HL-60 (cell line): ENCODE data around the gene CBY1.

Source experiments
- DNase-seq, 2 experiments: peaks; one replicate each; pipeline ENCODE4 v3.0.0-alpha.2; 2010 to 2020; ENCODE audit warnings: low read depth in 1 of 2, low spot score in 1 of 2
- H3K27ac ChIP-seq: fragments of 250-450 bp; sonication (Bioruptor Pico); replicated peaks from 2 replicates; pipeline ENCODE4 v1.5.1; 2020; ENCODE audit warnings: mild to moderate bottlenecking, moderate library complexity
- H3K27me3 ChIP-seq: fragments of 250-450 bp; sonication (Bioruptor Pico); 2 replicates; pipeline ENCODE4 v1.5.1; 2021; ENCODE audit warnings: mild to moderate bottlenecking, moderate library complexity; ENCODE audit not compliant: insufficient read depth, poor library complexity, severe bottlenecking
- H3K4me3 ChIP-seq: replicated peaks from 2 replicates; pipeline ENCODE4 v1.5.1; 2011; ENCODE audit warnings: mild to moderate bottlenecking, control low read depth, low read length; ENCODE audit not compliant: insufficient read depth
- GABPA ChIP-seq: IDR thresholded peaks from 2 replicates; pipeline ENCODE4 v1.6.1; 2012; ENCODE audit warnings: low read depth
- POLR2AphosphoS5 ChIP-seq: IDR thresholded peaks from 2 replicates; pipeline ENCODE4 v1.6.1; 2012; ENCODE audit warnings: low read depth
- SPI1 ChIP-seq: IDR thresholded peaks from 2 replicates; pipeline ENCODE4 v1.6.1; 2012; ENCODE audit warnings: low read depth, mild to moderate bottlenecking, borderline replicate concordance
- TF ChIP-seq, protein P1 (sequence below): IDR thresholded peaks from 2 replicates; pipeline ENCODE4 v1.6.1; 2012; ENCODE audit warnings: low read depth; ENCODE audit not compliant: insufficient replicate concordance
- TF ChIP-seq, protein P2 (sequence below): IDR thresholded peaks from one replicate; pipeline ENCODE4 v1.5.1; 2011; ENCODE audit warnings: low read length, control low read depth, inconsistent platforms; ENCODE audit not compliant: insufficient read depth

CBY1 gene

DNA sequence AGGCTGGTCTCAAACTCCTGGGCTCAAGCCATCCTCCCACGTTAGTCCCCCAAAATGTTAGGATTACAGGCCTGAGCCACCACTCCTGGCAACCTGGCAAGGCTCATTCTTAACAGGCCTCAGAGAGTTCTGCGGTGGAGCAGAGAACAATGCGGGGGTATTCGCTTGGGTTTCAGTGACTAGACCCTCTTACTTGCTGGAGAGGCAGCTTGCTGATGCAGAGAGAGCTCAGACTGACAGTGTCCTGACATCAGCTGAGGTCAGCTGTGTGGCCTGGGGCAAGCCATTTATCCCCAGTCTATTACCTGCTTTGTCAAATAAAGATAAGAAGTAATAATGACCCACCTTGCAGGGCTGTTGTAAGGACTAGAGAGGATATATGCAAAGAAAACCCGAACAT, 46.2 kb upstream of the CBY1 start:
- no peaks in the 10 kb centered on the region for H3K27me3 ChIP-seq
- no peak overlapping the region for H3K27ac ChIP-seq
- TF ChIP-seq, protein P1, sequence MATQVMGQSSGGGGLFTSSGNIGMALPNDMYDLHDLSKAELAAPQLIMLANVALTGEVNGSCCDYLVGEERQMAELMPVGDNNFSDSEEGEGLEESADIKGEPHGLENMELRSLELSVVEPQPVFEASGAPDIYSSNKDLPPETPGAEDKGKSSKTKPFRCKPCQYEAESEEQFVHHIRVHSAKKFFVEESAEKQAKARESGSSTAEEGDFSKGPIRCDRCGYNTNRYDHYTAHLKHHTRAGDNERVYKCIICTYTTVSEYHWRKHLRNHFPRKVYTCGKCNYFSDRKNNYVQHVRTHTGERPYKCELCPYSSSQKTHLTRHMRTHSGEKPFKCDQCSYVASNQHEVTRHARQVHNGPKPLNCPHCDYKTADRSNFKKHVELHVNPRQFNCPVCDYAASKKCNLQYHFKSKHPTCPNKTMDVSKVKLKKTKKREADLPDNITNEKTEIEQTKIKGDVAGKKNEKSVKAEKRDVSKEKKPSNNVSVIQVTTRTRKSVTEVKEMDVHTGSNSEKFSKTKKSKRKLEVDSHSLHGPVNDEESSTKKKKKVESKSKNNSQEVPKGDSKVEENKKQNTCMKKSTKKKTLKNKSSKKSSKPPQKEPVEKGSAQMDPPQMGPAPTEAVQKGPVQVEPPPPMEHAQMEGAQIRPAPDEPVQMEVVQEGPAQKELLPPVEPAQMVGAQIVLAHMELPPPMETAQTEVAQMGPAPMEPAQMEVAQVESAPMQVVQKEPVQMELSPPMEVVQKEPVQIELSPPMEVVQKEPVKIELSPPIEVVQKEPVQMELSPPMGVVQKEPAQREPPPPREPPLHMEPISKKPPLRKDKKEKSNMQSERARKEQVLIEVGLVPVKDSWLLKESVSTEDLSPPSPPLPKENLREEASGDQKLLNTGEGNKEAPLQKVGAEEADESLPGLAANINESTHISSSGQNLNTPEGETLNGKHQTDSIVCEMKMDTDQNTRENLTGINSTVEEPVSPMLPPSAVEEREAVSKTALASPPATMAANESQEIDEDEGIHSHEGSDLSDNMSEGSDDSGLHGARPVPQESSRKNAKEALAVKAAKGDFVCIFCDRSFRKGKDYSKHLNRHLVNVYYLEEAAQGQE: no peak
- TF ChIP-seq SPI1 (no peak), GABPA (no peak), POLR2AphosphoS5 (no peak)
- TF ChIP-seq, protein P2, sequence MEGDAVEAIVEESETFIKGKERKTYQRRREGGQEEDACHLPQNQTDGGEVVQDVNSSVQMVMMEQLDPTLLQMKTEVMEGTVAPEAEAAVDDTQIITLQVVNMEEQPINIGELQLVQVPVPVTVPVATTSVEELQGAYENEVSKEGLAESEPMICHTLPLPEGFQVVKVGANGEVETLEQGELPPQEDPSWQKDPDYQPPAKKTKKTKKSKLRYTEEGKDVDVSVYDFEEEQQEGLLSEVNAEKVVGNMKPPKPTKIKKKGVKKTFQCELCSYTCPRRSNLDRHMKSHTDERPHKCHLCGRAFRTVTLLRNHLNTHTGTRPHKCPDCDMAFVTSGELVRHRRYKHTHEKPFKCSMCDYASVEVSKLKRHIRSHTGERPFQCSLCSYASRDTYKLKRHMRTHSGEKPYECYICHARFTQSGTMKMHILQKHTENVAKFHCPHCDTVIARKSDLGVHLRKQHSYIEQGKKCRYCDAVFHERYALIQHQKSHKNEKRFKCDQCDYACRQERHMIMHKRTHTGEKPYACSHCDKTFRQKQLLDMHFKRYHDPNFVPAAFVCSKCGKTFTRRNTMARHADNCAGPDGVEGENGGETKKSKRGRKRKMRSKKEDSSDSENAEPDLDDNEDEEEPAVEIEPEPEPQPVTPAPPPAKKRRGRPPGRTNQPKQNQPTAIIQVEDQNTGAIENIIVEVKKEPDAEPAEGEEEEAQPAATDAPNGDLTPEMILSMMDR: no peak

DNA sequence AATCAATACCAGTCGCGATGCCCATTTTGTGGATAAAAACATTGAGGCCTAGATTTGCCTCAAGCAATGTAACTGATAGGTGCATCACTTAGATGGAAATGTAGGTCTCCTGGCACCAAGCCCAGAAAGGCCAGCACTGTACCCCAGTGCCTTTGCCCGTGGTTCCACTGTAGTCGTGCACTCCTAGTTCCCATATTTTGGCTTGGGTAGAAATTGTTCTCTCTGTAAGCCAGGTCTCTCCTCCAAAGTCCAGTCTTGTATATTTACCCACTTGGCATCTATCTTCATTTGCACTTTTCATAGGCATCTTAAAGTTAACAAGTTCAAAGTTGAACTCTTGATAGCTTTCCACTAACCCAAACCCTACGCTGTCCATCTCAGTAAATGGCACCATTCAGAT, 44.9 kb upstream of the CBY1 start:
- H3K4me3 ChIP-seq: no peak overlapping the region
- no peak for TF ChIP-seq POLR2AphosphoS5
- TF ChIP-seq, protein P1: no peak
- TF ChIP-seq SPI1: no peak
- no peak for TF ChIP-seq GABPA
- no peak overlapping the region for H3K27ac ChIP-seq
- no peaks in the 10 kb centered on the region for H3K27me3 ChIP-seq
- DNase-seq: no peak

More for the DNA sequence above, 46.2 kb upstream of the CBY1 start:
- no peak overlapping the region for H3K4me3 ChIP-seq
- DNase-seq: no peak

DNA sequence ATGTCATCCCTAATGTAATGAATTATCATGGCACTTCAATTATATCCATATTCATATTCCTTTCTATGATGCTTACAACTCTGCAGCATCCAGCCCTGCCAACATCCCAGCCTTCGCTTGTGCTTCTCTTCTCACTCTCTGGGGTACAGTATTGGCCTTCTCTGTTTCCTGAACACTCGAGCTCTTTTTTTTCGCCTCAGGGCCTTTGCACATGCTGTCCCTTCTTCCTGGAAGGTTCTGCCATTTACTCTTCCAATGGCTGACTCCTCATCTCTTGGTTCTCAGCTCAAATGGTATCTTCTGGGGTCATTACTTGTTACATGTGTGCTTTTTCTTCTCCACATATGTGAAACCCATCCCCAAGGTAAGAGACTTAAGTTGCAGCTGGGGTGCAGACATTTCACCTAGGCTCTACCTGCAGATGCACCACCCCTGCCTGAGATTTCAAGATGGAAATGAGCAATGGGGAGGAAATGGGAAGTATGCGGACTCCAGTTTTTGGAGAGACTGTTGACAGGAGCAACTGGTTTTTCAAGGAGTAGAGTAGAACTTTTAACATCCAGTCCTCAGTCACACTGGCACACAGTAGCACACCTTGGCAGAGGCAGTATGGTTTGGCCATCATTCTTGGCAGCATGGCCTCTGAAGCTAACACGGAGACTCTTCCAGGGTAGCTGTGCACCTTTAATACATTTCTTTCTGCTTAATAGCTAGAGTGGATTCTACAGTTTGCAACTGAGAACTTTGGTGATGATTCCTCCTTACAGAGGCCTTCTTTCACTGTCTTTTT, 44.0 kb upstream of the CBY1 start:
- TF ChIP-seq SPI1 (no peak), GABPA (no peak), POLR2AphosphoS5 (no peak)
- TF ChIP-seq, protein P1: no peak
- TF ChIP-seq, protein P2: no peak
- Histone ChIP-seq H3K4me3 (no peak overlapping the region), H3K27me3 (no peaks in the 10 kb centered on the region), H3K27ac (no peak overlapping the region)
- no peak for DNase-seq
